Jurkat, Clone E6-1 (cell line): ENCODE data around the gene ZNF318. TPM values are rescaled to one million over a fixed set of nuclear protein-coding genes. Genes with fewer than 3 reads are reported as not detected.
A peak's percentile ranks its signal among the peaks of the same experiment; 100 is the strongest.
"Not testable (repeated sequence)": the region's sequence is repeated elsewhere in the genome, so short reads cannot be mapped to it uniquely, and the experiment has no call there.

Source experiments
- DNase-seq: peaks from one replicate; pipeline ENCODE4 v3.0.0-alpha.2; 2011; ENCODE audit warnings: low read depth, low spot score
- H3K4me3 ChIP-seq: 2 replicates; pipeline ENCODE4 v1.5.1; 2011; ENCODE audit warnings: mild to moderate bottlenecking, low read length, control low read depth, moderate library complexity
- polyA plus RNA-seq: library from polyadenylated mRNA; unstranded; fragments of >200 nt; gene quantifications from one replicate; pipeline ENCODE4 v1.2.1, GENCODE V29; 2012; ENCODE audit warnings: missing spikeins; ENCODE audit not compliant: insufficient read length, insufficient read depth

ZNF318 gene
- 13.5 TPM for polyA plus RNA-seq

- peak within 1 kb of the TSS; percentile 58 for H3K4me3 ChIP-seq
- DNase-seq, result peak; percentile 93
These were observed at the start of gene ZNF318 for GRCh38 chr6:43369174-43370002. Gene ZNF318, minus strand, starts transcription at chr6:43369647. Its CDS starts 282 bp downstream, at chr6:43369365.

- DNase-seq, result no peak
These were observed 47.5 kb upstream of the ZNF318 start for GRCh38 chr6:43416935-43417334.

DNA sequence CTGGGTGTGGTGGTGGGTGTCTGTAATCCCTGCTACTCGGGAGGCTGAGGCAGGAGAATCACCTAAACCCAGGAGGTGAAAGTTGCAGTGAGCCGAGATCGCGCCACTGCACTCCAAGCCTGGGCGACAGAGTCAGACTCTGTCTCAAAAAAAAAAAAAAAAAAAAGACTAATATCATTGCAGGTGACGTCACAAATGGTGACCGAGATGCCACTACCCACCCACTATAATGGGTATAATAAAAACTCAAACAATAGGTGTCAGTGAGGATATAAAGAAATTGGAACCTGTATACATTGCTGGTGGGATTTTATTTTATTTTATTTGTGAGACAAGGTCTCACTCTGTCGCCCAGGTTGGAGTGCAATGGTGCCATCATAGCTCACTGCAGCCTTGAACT is 45.8 kb upstream of the ZNF318 start:
- DNase-seq, H3K4me3 ChIP-seq: not testable (repeated sequence)

More at GRCh38 chr6:43416935-43417334, 47.5 kb upstream of the ZNF318 start:
- H3K4me3 ChIP-seq, result no peak overlapping the region

GRCh38 chr6:43413002-43413401 is 43.6 kb upstream of the ZNF318 start:
- no peak for DNase-seq
- H3K4me3 ChIP-seq, result no peak overlapping the region

DNA sequence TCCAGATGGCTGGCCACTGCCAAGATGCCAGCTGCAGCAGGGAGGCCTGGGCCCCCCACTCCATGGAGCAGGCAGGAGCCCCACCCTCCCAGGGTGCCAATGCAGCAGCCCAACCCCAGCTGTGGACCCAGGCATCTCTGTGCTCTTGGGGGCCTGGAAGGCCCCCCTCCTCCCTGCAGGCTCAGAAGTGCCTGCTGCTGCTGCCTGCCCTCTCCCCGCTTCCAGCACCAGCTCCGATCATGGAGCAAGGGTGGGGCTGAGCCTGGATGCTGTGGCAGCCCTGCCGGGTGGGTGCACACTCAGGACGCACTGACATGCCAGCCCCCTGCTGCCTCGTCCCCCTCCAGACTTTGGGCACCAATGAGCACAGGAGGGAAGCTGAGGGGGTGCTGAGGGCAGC is 43.1 kb upstream of the ZNF318 start:
- no peak for DNase-seq
- H3K4me3 ChIP-seq, result no peak overlapping the region

- DNase-seq, H3K4me3 ChIP-seq: not testable (repeated sequence)
These were observed 41.3 kb upstream of the ZNF318 start for GRCh38 chr6:43410776-43411175.

DNA sequence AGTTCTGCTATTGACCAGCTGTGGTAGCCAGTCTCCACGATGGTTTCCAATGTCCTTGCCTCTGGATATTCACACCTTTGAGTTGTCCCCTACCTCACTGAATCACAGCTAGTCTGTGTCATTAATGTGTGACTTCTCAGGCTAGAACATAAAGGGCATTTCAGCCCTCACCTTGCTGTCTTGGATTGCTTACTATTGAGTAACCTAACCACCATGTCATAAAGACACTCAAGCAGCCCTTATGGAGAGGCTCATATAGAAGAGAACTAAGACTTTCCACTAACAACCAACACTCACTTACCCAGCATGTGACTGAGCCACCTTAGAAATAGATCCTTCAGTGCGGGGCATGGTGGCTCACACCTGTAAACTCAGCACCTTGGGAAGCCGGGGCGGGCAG is 38.8 kb upstream of the ZNF318 start:
- DNase-seq, result no peak

GRCh38 chr6:43407296-43407695 is 37.8 kb upstream of the ZNF318 start:
- no peak overlapping the region for H3K4me3 ChIP-seq
- DNase-seq, result no peak

More for the DNA sequence above, 38.8 kb upstream of the ZNF318 start:
- no peak overlapping the region for H3K4me3 ChIP-seq

GRCh38 chr6:43405354-43405753 is 35.9 kb upstream of the ZNF318 start:
- H3K4me3 ChIP-seq, result no peak overlapping the region
- DNase-seq, result no peak

DNA sequence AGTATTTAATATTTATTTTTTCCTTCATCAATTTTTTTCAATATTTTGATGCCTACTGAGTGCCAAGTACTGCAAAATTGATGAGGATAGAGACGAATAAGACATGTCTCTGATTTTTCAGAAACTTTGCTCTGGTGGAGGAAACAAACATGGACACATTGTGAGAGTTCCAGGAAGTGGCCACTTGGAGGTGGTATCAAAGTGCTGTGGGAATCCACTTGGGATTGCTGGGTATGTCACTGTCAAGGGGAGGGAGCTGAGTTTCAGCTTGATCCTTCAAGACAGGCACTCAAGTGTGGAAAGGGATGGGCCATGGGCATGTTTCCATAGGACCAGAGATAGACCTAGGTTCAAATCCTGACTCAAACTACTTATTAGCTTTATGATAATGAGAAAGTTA is 33.4 kb upstream of the ZNF318 start:
- H3K4me3 ChIP-seq, result no peak overlapping the region
- DNase-seq, result no peak

- no peak for DNase-seq
- H3K4me3 ChIP-seq, result no peak overlapping the region
These were observed 32.3 kb upstream of the ZNF318 start for GRCh38 chr6:43401730-43402129.

GRCh38 chr6:43399932-43400487 is 30.6 kb upstream of the ZNF318 start:
- no peak for DNase-seq
- H3K4me3 ChIP-seq, result no peak overlapping the region

DNA sequence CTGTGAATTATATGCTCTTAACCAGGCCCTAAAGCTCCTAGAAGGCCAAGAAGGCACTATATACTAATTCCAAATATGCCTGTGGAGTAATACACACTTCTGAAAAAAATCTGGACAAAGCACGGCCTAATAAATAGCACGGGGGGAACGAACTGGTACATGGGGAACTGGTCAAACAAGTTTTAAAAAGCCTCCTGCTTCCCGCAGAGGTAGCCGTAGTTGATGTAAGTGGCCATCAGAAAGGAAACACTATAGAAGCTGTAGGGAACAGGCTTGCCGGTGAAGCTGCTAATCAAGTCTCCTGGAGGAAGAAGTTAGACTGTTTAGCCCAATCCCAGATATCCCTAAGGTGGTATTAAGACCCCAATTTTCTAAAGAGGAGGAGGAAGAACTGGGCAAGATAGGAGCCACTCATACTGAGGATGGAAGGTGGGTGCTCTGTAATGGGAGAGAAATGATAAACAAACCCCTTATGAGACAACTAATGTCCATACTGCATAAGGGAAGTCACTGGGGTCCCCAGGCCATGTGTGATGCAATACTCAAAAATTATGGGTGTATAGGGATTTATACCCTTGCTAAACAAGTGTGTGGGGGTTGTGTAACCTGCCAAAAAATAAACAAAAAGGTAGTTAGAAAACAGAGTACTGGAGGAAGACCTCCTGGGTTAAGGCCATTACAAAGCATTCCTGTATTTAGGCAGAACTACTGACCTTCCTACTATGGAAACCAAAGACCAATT is 27.1 kb upstream of the ZNF318 start:
- H3K4me3 ChIP-seq, result no peak overlapping the region

GRCh38 chr6:43395776-43396175 is 26.3 kb upstream of the ZNF318 start:
- H3K4me3 ChIP-seq, result no peak overlapping the region
- no peak for DNase-seq

More for the DNA sequence above, 27.1 kb upstream of the ZNF318 start:
- no peak for DNase-seq

DNA sequence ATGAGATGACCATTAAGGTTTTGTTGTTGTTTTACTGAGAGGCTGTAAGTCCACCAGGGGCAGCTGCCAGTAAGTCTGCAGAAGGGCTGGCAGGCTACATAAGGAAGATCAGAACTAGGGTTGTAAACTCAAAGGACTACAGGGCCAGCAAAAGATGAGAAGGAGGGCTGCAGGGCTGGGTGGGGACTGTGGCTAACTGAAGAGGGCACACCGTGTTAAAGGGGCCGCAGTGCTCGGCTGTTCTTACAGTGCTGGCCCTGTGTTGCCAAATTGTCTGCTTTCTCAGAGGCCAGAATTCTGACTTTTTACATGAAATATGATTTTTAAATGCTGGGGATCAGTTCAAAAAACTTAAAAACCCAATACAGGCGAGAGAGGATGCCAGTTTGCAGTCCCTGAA is 25.5 kb upstream of the ZNF318 start:
- no peak overlapping the region for H3K4me3 ChIP-seq
- DNase-seq, result no peak

DNA sequence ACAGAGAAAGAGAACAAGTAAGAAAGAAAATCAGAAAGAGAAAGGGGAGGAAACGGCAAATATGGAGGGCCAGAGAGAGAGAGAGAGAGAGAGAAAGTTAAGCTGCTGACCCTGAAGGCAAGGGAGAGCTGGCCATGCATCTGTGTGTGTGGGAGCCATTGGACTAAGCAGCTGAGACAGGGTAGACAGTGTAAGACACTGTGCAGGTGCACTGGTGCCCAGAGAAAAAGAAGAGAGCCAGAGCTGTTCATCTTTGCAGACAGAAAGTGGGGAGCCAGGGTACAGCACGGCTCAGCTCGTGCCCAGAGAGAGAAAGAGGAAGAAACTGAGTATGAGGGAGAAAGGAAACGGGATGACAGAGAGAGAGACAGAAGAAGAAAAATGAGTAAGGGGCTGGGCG is 24.2 kb upstream of the ZNF318 start:
- no peak overlapping the region for H3K4me3 ChIP-seq

GRCh38 chr6:43393133-43393532 is 23.7 kb upstream of the ZNF318 start:
- H3K4me3 ChIP-seq, DNase-seq: not testable (repeated sequence)

More for the DNA sequence above, 24.2 kb upstream of the ZNF318 start:
- no peak for DNase-seq

- DNase-seq, result no peak
- H3K4me3 ChIP-seq, result no peak overlapping the region
These were observed 22.1 kb upstream of the ZNF318 start for GRCh38 chr6:43391440-43392031.

GRCh38 chr6:43390753-43391439 is 21.4 kb upstream of the ZNF318 start:
- DNase-seq, H3K4me3 ChIP-seq: not testable (repeated sequence)
